Activated CD4-positive, alpha-beta memory T cell treated with anti-CD3 and anti-CD28 coated beads for 36 hours (primary cell): Measurements from ENCODE around the gene WWTR1. TPM values are rescaled to one million over a fixed set of nuclear protein-coding genes. Genes with fewer than 3 reads are reported as not detected.
A peak's percentile ranks its signal among the peaks of the same experiment; 100 is the strongest.

Experiments
- CTCF ChIA-PET: fragments of 350-600 bp; sonication (Branson Sonifier 250); formaldehyde crosslinking; loops from one replicate; lab custom pipeline; 2021; ENCODE audit warnings: antibody characterized with exemption, inconsistent platforms; lab: Charles Lee
- POLR2A ChIA-PET: fragments of 350-600 bp; sonication (Branson Sonifier 250); formaldehyde crosslinking; loops from one replicate; lab custom pipeline; 2021; ENCODE audit warnings: antibody characterized with exemption; lab: Charles Lee
- DNase-seq: peaks from one replicate; pipeline ENCODE4 v3.0.0-alpha.2; 2020
- H3K27ac Mint-ChIP-seq: one replicate; pipeline ENCODE4 v1.8.0; 2021; ENCODE audit warnings: mixed read lengths
- H3K27me3 Mint-ChIP-seq: one replicate; pipeline ENCODE4 v1.8.0; 2021; ENCODE audit warnings: mixed read lengths
- H3K36me3 Mint-ChIP-seq: one replicate; pipeline ENCODE4 v1.8.0; 2021; ENCODE audit warnings: mixed read lengths
- H3K4me1 Mint-ChIP-seq: one replicate; pipeline ENCODE4 v1.8.0; 2021; ENCODE audit warnings: low read depth, mixed read lengths
- H3K4me3 Mint-ChIP-seq: one replicate; pipeline ENCODE4 v1.8.0; 2021; ENCODE audit warnings: mild to moderate bottlenecking, mixed read lengths
- H3K9me3 Mint-ChIP-seq: one replicate; pipeline ENCODE4 v1.8.0; 2021; ENCODE audit warnings: mixed read lengths
- intact Hi-C: fragments of 100-400 bp; cut with micrococcal nuclease; formaldehyde crosslinking; loops from one replicate; pipeline ENCODE4 v1.15.1; 2023
- total RNA-seq, 2 experiments: library from RNA; stranded (reverse); gene quantifications; one replicate each; pipeline ENCODE4 v1.2.3, GENCODE V29; 2021

The WWTR1 gene
- total RNA-seq, 2 experiments from 2014 or later = 1.0 to 1.2 TPM

GRCh38 chr3:149480326-149481017 lies 177.4 kb downstream of the WWTR1 start:
- ChIA-PET POLR2A (no interaction called here), CTCF (interaction anchor here (0.6 to 1.7 kb wide), 10 partner anchors 10 to 303 kb away, joined by 3 to 5 read pairs (median 3); no protein-coding TSS in a partner anchor)
- H3K9me3 Mint-ChIP-seq = no peaks in the 10 kb centered on the region
- intact Hi-C loops = loop anchor here (1.0 to 10.0 kb wide), 4 partner anchors 88 to 526 kb away; no protein-coding TSS in a partner anchor
- no peak overlapping the region for H3K4me3 Mint-ChIP-seq
- H3K27me3 Mint-ChIP-seq = no peaks in the 10 kb centered on the region
- H3K27ac Mint-ChIP-seq = no peak overlapping the region
- peak; percentile 66 for DNase-seq
- H3K4me1 Mint-ChIP-seq = no peaks in the 10 kb centered on the region
- H3K36me3 Mint-ChIP-seq = no peaks in the 10 kb centered on the region

GRCh38 chr3:149479621-149480325 lies 178.1 kb downstream of the WWTR1 start:
- no peak for DNase-seq
- no peaks in the 10 kb centered on the region for H3K27me3 Mint-ChIP-seq
- no peaks in the 10 kb centered on the region for H3K4me1 Mint-ChIP-seq
- H3K27ac Mint-ChIP-seq = no peak overlapping the region
- no peak overlapping the region for H3K4me3 Mint-ChIP-seq
- H3K9me3 Mint-ChIP-seq = no peaks in the 10 kb centered on the region
- ChIA-PET POLR2A (no interaction called here), CTCF (interaction anchor here (0.7 to 1.7 kb wide), 4 partner anchors 10 to 131 kb away, joined by 3 to 5 read pairs (median 4); no protein-coding TSS in a partner anchor)
- intact Hi-C loops = loop anchor here (1.0 to 10.0 kb wide), 4 partner anchors 87 to 525 kb away; no protein-coding TSS in a partner anchor
- no peaks in the 10 kb centered on the region for H3K36me3 Mint-ChIP-seq

- ChIA-PET CTCF (interaction anchor here (0.9 kb wide), 1 partner anchor 121 kb away, joined by 3 read pairs; no protein-coding TSS in a partner anchor), POLR2A (no interaction called here)
- H3K27me3 Mint-ChIP-seq = peaks cover 1% of the 10 kb centered on the region
- no peak overlapping the region for H3K27ac Mint-ChIP-seq
- no peaks in the 10 kb centered on the region for H3K36me3 Mint-ChIP-seq
- intact Hi-C loops = no loop called here
- no peak overlapping the region for H3K4me3 Mint-ChIP-seq
- no peak for DNase-seq
- H3K9me3 Mint-ChIP-seq = no peaks in the 10 kb centered on the region
- no peaks in the 10 kb centered on the region for H3K4me1 Mint-ChIP-seq
Measured at GRCh38 chr3:149476225-149476624, 181.6 kb downstream of the WWTR1 start.

- no peaks in the 10 kb centered on the region for H3K36me3 Mint-ChIP-seq
Measured at GRCh38 chr3:149475451-149476060, 182.3 kb downstream of the WWTR1 start.

GRCh38 chr3:149474250-149474817 lies 183.5 kb downstream of the WWTR1 start, which contains the start of gene TM4SF4:
Gene TM4SF4 (plus strand): TSS chr3:149474697. CDS start chr3:149474878, 181 bp downstream.
- no peaks in the 10 kb centered on the region for H3K9me3 Mint-ChIP-seq
- H3K4me1 Mint-ChIP-seq = no peaks in the 10 kb centered on the region
- POLR2A ChIA-PET = no interaction called here
- CTCF ChIA-PET = no interaction called here
- no peak within 1 kb of the TSS for H3K27ac Mint-ChIP-seq
- intact Hi-C loops = no loop called here
- no peaks in the 10 kb centered on the region for H3K36me3 Mint-ChIP-seq
- peaks cover 1% of the 10 kb centered on the region for H3K27me3 Mint-ChIP-seq
- no peak within 1 kb of the TSS for H3K4me3 Mint-ChIP-seq
- no peak for DNase-seq

More at GRCh38 chr3:149475451-149476060, 182.3 kb downstream of the WWTR1 start:
- peaks cover 1% of the 10 kb centered on the region for H3K27me3 Mint-ChIP-seq
- POLR2A ChIA-PET = no interaction called here
- DNase-seq = no peak
- no peak overlapping the region for H3K4me3 Mint-ChIP-seq
- no peaks in the 10 kb centered on the region for H3K9me3 Mint-ChIP-seq
- H3K4me1 Mint-ChIP-seq = no peaks in the 10 kb centered on the region
- no peak overlapping the region for H3K27ac Mint-ChIP-seq
- CTCF ChIA-PET = interaction anchor here (0.6 kb wide), 1 partner anchor 626 kb away, joined by 4 read pairs; no protein-coding TSS in a partner anchor
- intact Hi-C loops = no loop called here

GRCh38 chr3:149473357-149474249 lies 184.2 kb downstream of the WWTR1 start:
- Mint-ChIP-seq H3K4me3 (no peak overlapping the region), H3K27ac (no peak overlapping the region), H3K27me3 (peaks cover 1% of the 10 kb centered on the region), H3K4me1 (no peaks in the 10 kb centered on the region), H3K36me3 (no peaks in the 10 kb centered on the region), H3K9me3 (no peaks in the 10 kb centered on the region)
- ChIA-PET POLR2A (no interaction called here), CTCF (interaction anchor here (0.7 kb wide), 1 partner anchor 36 kb away, joined by 3 read pairs; no protein-coding TSS in a partner anchor)
- intact Hi-C loops = no loop called here
- DNase-seq = no peak

- ChIA-PET POLR2A (no interaction called here), CTCF (no interaction called here)
- Mint-ChIP-seq H3K9me3 (no peaks in the 10 kb centered on the region), H3K36me3 (no peaks in the 10 kb centered on the region), H3K27ac (no peak overlapping the region), H3K27me3 (peaks cover 1% of the 10 kb centered on the region), H3K4me1 (no peaks in the 10 kb centered on the region), H3K4me3 (no peak overlapping the region)
- intact Hi-C loops = no loop called here
- no peak for DNase-seq
Measured at GRCh38 chr3:149472030-149472797, 185.6 kb downstream of the WWTR1 start.

- peaks cover 1% of the 10 kb centered on the region for H3K27me3 Mint-ChIP-seq
- CTCF ChIA-PET = interaction anchor here (0.9 kb wide), 1 partner anchor 10 kb away, joined by 3 read pairs; no protein-coding TSS in a partner anchor
- no peaks in the 10 kb centered on the region for H3K4me1 Mint-ChIP-seq
- no peak overlapping the region for H3K4me3 Mint-ChIP-seq
- no peaks in the 10 kb centered on the region for H3K9me3 Mint-ChIP-seq
- POLR2A ChIA-PET = no interaction called here
- H3K27ac Mint-ChIP-seq = no peak overlapping the region
- intact Hi-C loops = no loop called here
- DNase-seq = no peak
- H3K36me3 Mint-ChIP-seq = no peaks in the 10 kb centered on the region
Measured at GRCh38 chr3:149470381-149470780, 187.4 kb downstream of the WWTR1 start.

GRCh38 chr3:149468504-149469212 lies 189.2 kb downstream of the WWTR1 start:
- no peak overlapping the region for H3K27ac Mint-ChIP-seq
- no peaks in the 10 kb centered on the region for H3K4me1 Mint-ChIP-seq
- no peaks in the 10 kb centered on the region for H3K36me3 Mint-ChIP-seq
- POLR2A ChIA-PET = no interaction called here
- CTCF ChIA-PET = no interaction called here
- H3K27me3 Mint-ChIP-seq = peaks cover 6% of the 10 kb centered on the region
- H3K4me3 Mint-ChIP-seq = no peak overlapping the region
- no peaks in the 10 kb centered on the region for H3K9me3 Mint-ChIP-seq
- no peak for DNase-seq
- intact Hi-C loops = no loop called here
